Heart left ventricle (tissue), 16 donors: ENCODE data around the gene CCHCR1. TPM values are rescaled to one million over a fixed set of nuclear protein-coding genes. Genes with fewer than 3 reads are reported as not detected.

ENCODE experiments used
- ATAC-seq, 4 donors: fragments of 200-7000 bp; cut with Tn5 transposase; one replicate each; pipeline ENCODE4 v1.9.1; 2020 to 2022; ENCODE audit warnings: moderate library complexity in 4 of 4, mild to moderate bottlenecking in 3 of 4, moderate number of reproducible peaks in 1 of 4
- DNase-seq, 5 donors: peaks; one replicate each; pipeline ENCODE4 v3.0.0-alpha.2; 2020
- H3K27ac ChIP-seq, 12 donors: fragments of 200-600 bp; sonication (generic) in 4 of 12; one replicate each; pipeline versions ENCODE4 v1.5.0 to v1.8.0; 2016 to 2022; ENCODE audit warnings: mild to moderate bottlenecking in 2 of 12
- H3K27me3 ChIP-seq, 9 donors: fragments of 200-600 bp; sonication (generic) in 2 of 9; one replicate each; pipeline versions ENCODE4 v1.5.1 to v1.8.0; 2016 to 2022; ENCODE audit warnings: mild to moderate bottlenecking in 3 of 9
- H3K36me3 ChIP-seq, 9 donors: fragments of 200-600 bp; sonication (generic) in 2 of 9; one replicate each; pipeline versions ENCODE4 v1.5.0 to v1.8.0; 2018 to 2022; ENCODE audit warnings: mild to moderate bottlenecking in 2 of 9
- H3K4me1 ChIP-seq, 12 donors: fragments of 200-600 bp; sonication (generic) in 4 of 12; one replicate each; pipeline versions ENCODE4 v1.5.0 to v1.8.0; 2016 to 2022; ENCODE audit warnings: mild to moderate bottlenecking in 3 of 12
- H3K4me3 ChIP-seq, 12 donors: fragments of 200-600 bp; sonication (generic) in 4 of 12; one replicate each; pipeline versions ENCODE4 v1.5.0 to v1.8.0; 2017 to 2022; ENCODE audit warnings: mild to moderate bottlenecking in 9 of 12, moderate library complexity in 4 of 12
- H3K9me3 ChIP-seq, 12 donors: fragments of 200-600 bp; sonication (generic) in 4 of 12; one replicate each; pipeline versions ENCODE4 v1.5.0 to v1.8.0; 2016 to 2022; ENCODE audit warnings: mild to moderate bottlenecking in 1 of 12
- CTCF ChIP-seq, 12 donors: fragments of 200-600 bp; sonication (generic) in 4 of 12; IDR thresholded peaks; one replicate each; pipeline versions ENCODE4 v1.5.0 to v1.8.0; 2018 to 2022; ENCODE audit warnings: antibody characterized with exemption in 12 of 12, mild to moderate bottlenecking in 5 of 12
- POLR2A ChIP-seq, 2 donors: fragments of 450-650 bp; IDR thresholded peaks; one replicate each; pipeline ENCODE4 v1.6.1; 2017; ENCODE audit warnings: antibody characterized with exemption in 2 of 2, mild to moderate bottlenecking in 2 of 2, moderate library complexity in 2 of 2
- WGBS, 4 donors: extraction: QIAGEN DNeasy Blood & Tissue Kit in 2 of 4; methylation state at CpG; one replicate each; pipeline versions ENCODE4 v1.1.5 to v1.1.7; 2013 to 2018; 5-methylcytosine and 5-hydroxymethylcytosine counted together
- intact Hi-C, 10 donors: fragments of 100-400 bp; cut with DNase I; formaldehyde crosslinking; loops; one replicate each; pipeline versions ENCODE4 v1.11.1 to v1.14.2; 2022
- polyA plus RNA-seq, 2 donors: library from polyadenylated mRNA; stranded (reverse); fragments of 200-250 nt; gene quantifications; one replicate each; pipeline ENCODE4 v1.2.3, GENCODE V29; 2013
- total RNA-seq, 9 donors: library from RNA; depleted of rRNA in 2 of 9; stranded (reverse); fragments of >200 nt in 2 of 9; fragmentation: NEBNext Ultra II Directional in 3 of 9; extraction: Animal tissue kit (Norgen Biotek cat#: 25700) in 3 of 9; gene quantifications; one replicate each; pipeline versions ENCODE4 v1.1.0 to v1.2.4, GENCODE V29; 2016 to 2023
- donor health status: ischemic (EF 13 %, LVEDD 7.1; RV severe dilation, severe dysfunction).
- donor health status: healthy with polysubstance abuse.
- donor health status: DM: no; HTN: yes; CAD: no.
- donor health status: DM: no; HTN: no; CAD: no.
- donor health status: ischemic (EF 25% LVEDD 6.9; RV normal size, moderate dysfunction).
- donor health status: ischemic (EF 25% LVEDD 5.7; RV mildly dilated, moderate dysfunction).
- donor health status: healthy.
- donor health status: DM: yes; HTN: yes; CAD: no.
- donor health status: ischemic (EF 35%, LVEDD 5.7; RV mildly dilated, moderate dysfunction).
- donor health status: nonischemic (EF 11% LVEDD 7.7; RV severe dilation, severe dysfunction).
- donor health status: DM: yes; HTN: yes; CAD: no.
- donor health status: PGD.
- donor health status: ischemic (EF 29% LVEDD 5.4; RV normal size, mild dysfunction).
- donor health status: nonischemic (EF 23%, LVEDD 6.1; RV moderate dilation, normal function).

Gene CCHCR1
- total and polyA plus RNA-seq, 11 donors = 6.0 to 16.4 (median 10.4) TPM

- intact Hi-C loops = no loop called here
- Histone ChIP-seq H3K9me3 (no peaks in the 10 kb centered on the region), H3K4me1 (peaks cover 0 to 50% (median 1%) of the 10 kb centered on the region in 12 donors), H3K36me3 (peaks cover 0 to 4% (median 0%) of the 10 kb centered on the region in 9 donors), H3K27me3 (no peaks in the 10 kb centered on the region), H3K4me3 (peak overlapping the region in 11 of 12 donors; percentile 8 to 68 (median 49)), H3K27ac (peak overlapping the region in 6 of 12 donors; percentile 23 to 64 (median 32))
- peak; percentile 93 to 98 (median 98) for ATAC-seq
- DNase-seq = peak; percentile 81 to 90 (median 87)
- WGBS, 4 donors = 54 to 91% (median 62%) methylated on average over 26 of the region's 26 CpGs
- TF ChIP-seq CTCF (IDR thresholded peaks at IDR 0.05) = no peak
- TF ChIP-seq POLR2A (IDR thresholded peaks at IDR 0.05) = no peak
Measured at GRCh38 chr6:31180500-31180899, 22.9 kb upstream of the CCHCR1 start.

GRCh38 chr6:31179896-31180295 lies 22.3 kb upstream of the CCHCR1 start:
- Histone ChIP-seq H3K27ac (peak overlapping the region in 4 of 12 donors; percentile 23 to 64 (median 32)), H3K4me1 (peaks cover 0 to 51% (median 0%) of the 10 kb centered on the region in 12 donors), H3K36me3 (peaks cover 0 to 4% (median 0%) of the 10 kb centered on the region in 9 donors), H3K9me3 (no peaks in the 10 kb centered on the region), H3K4me3 (peak overlapping the region in 11 of 12 donors; percentile 8 to 68 (median 49)), H3K27me3 (no peaks in the 10 kb centered on the region)
- intact Hi-C loops = loop anchor here in 1 of 10 donors (5.0 kb wide), 1 partner anchor 43 kb away; the partner anchor contains the start of gene PSORS1C2
- TF ChIP-seq POLR2A (IDR thresholded peaks at IDR 0.05) = no peak
- TF ChIP-seq CTCF (IDR thresholded peaks at IDR 0.05) = no peak
- WGBS, 4 donors = 95 to 98% (median 97%) methylated on average over 8 of the region's 8 CpGs
- no peak for ATAC-seq
- DNase-seq = no peak

DNA sequence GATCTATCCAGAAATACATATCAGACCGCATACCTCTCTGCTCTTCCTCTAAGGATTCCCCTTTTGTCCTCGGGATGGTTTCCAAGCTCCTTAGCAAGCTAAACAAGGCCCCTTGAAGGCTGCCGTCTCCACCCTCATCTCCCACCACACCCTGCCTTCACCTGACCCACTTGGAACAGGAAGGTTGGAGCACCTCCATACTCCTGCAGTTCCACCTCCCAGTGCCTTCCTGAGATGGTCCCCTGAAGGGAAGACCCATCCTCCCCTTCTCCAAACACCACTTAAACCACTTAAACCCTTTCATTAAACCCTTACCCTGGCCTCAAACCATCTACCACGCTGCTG lies 21.4 kb upstream of the CCHCR1 start:
- H3K27ac ChIP-seq = no peak overlapping the region

More for the DNA sequence above, 21.4 kb upstream of the CCHCR1 start:
- no peak for DNase-seq
- Histone ChIP-seq H3K36me3 (peaks cover 0 to 4% (median 0%) of the 10 kb centered on the region in 9 donors), H3K9me3 (no peaks in the 10 kb centered on the region), H3K4me3 (no peak overlapping the region), H3K4me1 (peaks cover 0 to 42% (median 0%) of the 10 kb centered on the region in 12 donors), H3K27me3 (no peaks in the 10 kb centered on the region)
- ATAC-seq = no peak
- TF ChIP-seq CTCF (IDR thresholded peaks at IDR 0.05) (no peak), POLR2A (IDR thresholded peaks at IDR 0.05) (no peak)
- intact Hi-C loops = loop anchor here in 1 of 10 donors (5.0 kb wide), 1 partner anchor 42 kb away; the partner anchor contains the start of gene PSORS1C2
- 62 to 78% (median 72%) methylated on average over 4 of the region's 4 CpGs for WGBS, 4 donors
